Head of caudate nucleus (tissue), 42 donors: Measurements from ENCODE around the gene FIBP.

ENCODE experiments used
- DNase-seq, 42 donors: peaks; one replicate each; pipeline versions ENCODE4 v3.0.0 to v3.0.0-alpha.2; 2020 to 2021; ENCODE audit warnings: mixed read lengths in 7 of 42
- intact Hi-C: fragments of 100-400 bp; cut with DNase I; formaldehyde crosslinking; loops from one replicate; pipeline ENCODE4 v1.15.0; 2022

The FIBP gene

GRCh38 chr11:65880844-65881421 lies 7.3 kb downstream of the FIBP start:
- no peak for DNase-seq
- intact Hi-C loops = loop anchor here (5.0 to 10.0 kb wide), 2 partner anchors 36 to 114 kb away; partner anchors contain the start of genes C11orf68 and DRAP1

- DNase-seq = no peak
- intact Hi-C loops = loop anchor here (5.0 to 10.0 kb wide), 2 partner anchors 37 to 115 kb away; partner anchors contain the start of genes C11orf68 and DRAP1
Observed at GRCh38 chr11:65880027-65880426, 8.2 kb downstream of the FIBP start.

DNA sequence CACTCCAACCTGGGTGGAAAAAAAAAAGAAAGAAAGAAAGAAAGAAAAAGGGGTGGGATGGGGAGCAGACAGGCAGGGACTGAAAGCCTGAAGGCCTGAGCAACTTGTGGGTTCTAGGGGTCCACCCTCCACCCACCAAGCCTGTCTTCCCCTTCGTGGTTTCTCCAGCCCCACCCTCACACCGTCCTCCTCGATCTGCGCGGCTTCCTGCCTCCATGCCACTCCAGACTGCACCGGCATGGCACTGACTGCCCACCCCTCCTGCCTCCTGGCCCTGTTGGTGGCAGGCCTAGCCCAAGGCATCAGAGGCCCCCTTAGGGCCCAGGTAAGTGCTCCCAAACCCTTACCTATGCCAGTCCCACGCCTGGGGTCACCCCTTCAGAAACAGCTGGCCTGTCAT lies 8.7 kb downstream of the FIBP start, which contains the start of gene CTSW:
TSS of gene CTSW (plus strand) at position 221 of the 400 bp plus-strand sequence. CDS start at position 239, 18 bp downstream.
- intact Hi-C loops = loop anchor here (5.0 to 10.0 kb wide), 2 partner anchors 38 to 115 kb away; partner anchors contain the start of genes C11orf68 and DRAP1
- DNase-seq = no peak

GRCh38 chr11:65873318-65874156 lies 14.7 kb downstream of the FIBP start:
- intact Hi-C loops = no loop called here
- peak; percentile 84 to 98 (median 95) for DNase-seq

DNA sequence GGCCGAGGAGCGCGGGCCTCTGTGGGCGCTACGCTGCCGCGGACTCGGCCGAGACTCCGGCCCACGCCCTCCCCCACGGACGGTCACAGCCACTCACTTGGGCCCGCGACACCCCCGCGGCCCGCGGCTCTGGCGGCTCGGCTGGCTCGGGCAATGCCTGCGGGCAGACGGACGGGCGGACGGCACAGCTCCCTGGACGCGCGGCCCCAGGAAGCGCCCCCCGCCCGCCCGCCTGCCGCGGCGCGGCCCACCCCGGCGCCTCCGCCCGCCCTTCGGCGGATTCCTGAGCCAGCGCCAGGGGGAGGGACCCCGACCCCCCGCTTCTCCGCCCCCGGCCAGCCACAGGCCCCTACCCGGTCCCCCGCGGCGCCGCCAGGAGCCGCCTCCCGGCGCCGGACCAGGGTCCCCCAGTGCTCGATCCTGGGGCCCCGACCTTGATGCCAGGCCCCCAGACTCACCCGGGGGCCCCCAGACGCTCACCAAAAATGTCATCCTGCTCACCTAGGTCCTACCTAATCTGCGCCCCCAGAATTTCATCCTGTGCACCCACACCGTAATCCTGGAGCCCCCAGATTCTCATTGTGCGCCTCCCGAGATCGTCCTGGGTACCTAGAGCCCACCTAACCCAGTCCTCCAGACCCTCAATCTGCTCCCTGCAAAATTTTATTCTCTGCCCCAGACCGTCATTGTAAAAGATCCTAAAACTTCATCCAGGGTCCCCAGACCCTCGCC lies 15.5 kb downstream of the FIBP start, which contains the start of gene EFEMP2:
TSS of gene EFEMP2 (minus strand) at position 215 of the 732 bp plus-strand sequence. CDS start 446 bp downstream, outside the sequence.
- peak in 4 of 42 donors; percentile 20 to 48 (median 36) for DNase-seq

GRCh38 chr11:65871811-65872548 lies 16.3 kb downstream of the FIBP start:
- intact Hi-C loops = no loop called here
- DNase-seq = peak in 2 of 42 donors; percentile 13 to 15

More for the DNA sequence above, 15.5 kb downstream of the FIBP start, which contains the start of gene EFEMP2:
- intact Hi-C loops = no loop called here

GRCh38 chr11:65870706-65871681 lies 17.3 kb downstream of the FIBP start:
- no peak for DNase-seq
- intact Hi-C loops = no loop called here

- intact Hi-C loops = no loop called here
- no peak for DNase-seq
Observed at GRCh38 chr11:65870307-65870658, 18.0 kb downstream of the FIBP start.

DNA sequence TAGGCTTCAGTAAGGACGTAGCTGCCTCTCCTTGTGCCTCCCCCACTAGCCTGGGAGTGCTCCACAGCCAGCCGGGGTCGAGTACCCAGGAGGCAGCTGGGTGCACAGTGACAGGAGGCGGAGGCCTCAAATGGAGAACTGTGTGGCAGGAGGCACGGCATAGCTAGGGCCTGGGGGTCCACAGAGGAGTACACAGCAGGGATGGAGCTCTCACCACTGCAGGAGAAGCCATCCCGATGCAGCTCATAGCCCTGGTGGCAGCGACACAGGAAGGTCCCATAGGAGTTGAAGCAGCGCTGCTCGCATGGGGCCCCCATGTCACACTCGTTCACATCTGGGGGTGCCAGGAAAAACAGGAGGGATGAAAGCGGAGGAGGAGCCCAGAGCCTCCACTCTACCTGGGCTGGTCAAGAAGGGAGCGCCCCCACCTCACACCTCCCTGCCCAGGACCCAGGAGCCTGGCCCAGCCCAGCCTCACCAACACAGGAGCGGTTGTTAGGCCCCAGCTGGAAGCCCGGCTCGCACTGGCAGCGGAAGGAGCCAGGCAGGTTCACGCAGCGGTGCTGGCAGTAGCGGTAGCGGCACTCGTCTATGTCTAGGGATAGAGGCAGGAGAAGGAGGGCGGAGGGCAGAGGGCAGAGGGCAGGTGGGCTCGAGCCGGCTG lies 18.5 kb downstream of the FIBP start:
- no peak for DNase-seq
- intact Hi-C loops = no loop called here

GRCh38 chr11:65868907-65869306 lies 19.4 kb downstream of the FIBP start:
- DNase-seq = no peak
- intact Hi-C loops = no loop called here

DNA sequence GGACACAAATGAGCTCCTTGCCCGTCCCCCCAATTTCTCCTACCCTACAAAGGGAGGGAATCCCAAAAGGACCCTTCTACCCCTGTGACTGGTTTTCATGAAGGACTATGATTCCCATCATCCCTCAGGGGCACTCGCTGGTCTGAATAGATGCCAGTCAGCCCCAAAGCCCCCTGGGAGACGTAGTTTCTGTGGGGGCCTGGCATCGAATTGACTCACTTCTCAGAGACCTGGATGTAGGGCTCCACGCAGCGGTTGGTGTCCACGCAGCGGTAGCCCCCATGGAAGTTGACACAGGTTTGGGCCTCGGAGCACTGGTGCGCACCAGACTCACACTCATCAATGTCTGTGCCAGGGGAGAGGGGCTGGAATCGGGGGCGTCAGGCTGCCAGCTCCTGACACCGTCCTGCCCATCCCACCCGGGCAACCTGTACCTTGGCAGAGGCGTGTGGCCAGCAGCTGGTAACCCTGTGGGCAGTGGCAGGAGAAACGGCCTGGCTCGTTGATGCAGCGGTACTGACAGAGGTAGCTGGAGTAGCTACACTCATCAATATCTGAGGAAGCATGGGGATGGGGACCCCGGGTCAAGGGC lies 20.1 kb downstream of the FIBP start:
- peak in 13 of 42 donors; percentile 19 to 64 (median 51) for DNase-seq
- intact Hi-C loops = no loop called here

GRCh38 chr11:65867284-65868071 lies 20.8 kb downstream of the FIBP start:
- no peak for DNase-seq
- intact Hi-C loops = no loop called here

- intact Hi-C loops = no loop called here
- no peak for DNase-seq
Observed at GRCh38 chr11:65866509-65867283, 21.6 kb downstream of the FIBP start.

GRCh38 chr11:65865550-65866172 lies 22.6 kb downstream of the FIBP start:
- no peak for DNase-seq
- intact Hi-C loops = no loop called here
